HEK293 (cell line): ENCODE results near the gene JAM3.

Experiments used
- CTCF ChIA-PET: fragments of 350-600 bp; formaldehyde crosslinking; extraction: SDS; loops from one replicate; lab custom pipeline; 2021; ENCODE audit warnings: antibody characterized with exemption; lab: Yijun Ruan, JAX
- POLR2A ChIA-PET: fragments of 300-600 bp; formaldehyde crosslinking; extraction: SDS; loops from one replicate; lab custom pipeline; 2020; ENCODE audit warnings: antibody characterized with exemption, inconsistent platforms; lab: Yijun Ruan, JAX
- H3K27ac ChIP-seq: fragments of 200-500 bp; sonication (Bioruptor generic); 2 replicates; pipeline ENCODE4 v1.5.1; 2014; ENCODE audit warnings: low read depth, low read length, control low read depth, inconsistent platforms; ENCODE audit errors: extremely low read depth
- H3K36me3 ChIP-seq, 2 experiments: fragments of 200-500 bp in 1 of 2; sonication (Bioruptor generic) in 1 of 2; 1 replicate in 1 of 2; 2 replicates in 1 of 2; pipeline ENCODE4 v1.5.1; 2014 to 2017; ENCODE audit warnings: inconsistent platforms in 2 of 2, low read length in 2 of 2; ENCODE audit not compliant: control insufficient read depth in 2 of 2, insufficient read depth in 1 of 2
- H3K4me1 ChIP-seq: fragments of 200-500 bp; sonication (Bioruptor generic); 2 replicates; pipeline ENCODE4 v1.5.1; 2014; ENCODE audit warnings: mild to moderate bottlenecking, low read length, inconsistent platforms; ENCODE audit not compliant: control insufficient read depth, insufficient read depth
- H3K4me3 ChIP-seq: 2 replicates; pipeline ENCODE4 v1.5.1; 2011; ENCODE audit warnings: low read depth, mild to moderate bottlenecking, control low read depth, low read length, moderate library complexity
- H3K9me3 ChIP-seq: fragments of 200-500 bp; sonication (Bioruptor generic); 2 replicates; pipeline ENCODE4 v1.5.1; 2014; ENCODE audit warnings: low read depth, low read length, inconsistent platforms; ENCODE audit not compliant: control insufficient read depth, insufficient read depth
- CTCF ChIP-seq: fragments of 450-650 bp; formaldehyde crosslinking; IDR thresholded peaks from 2 replicates; pipeline ENCODE4 v1.5.1; 2016; ENCODE audit warnings: missing biosample characterization, missing genetic modification characterization
- GLIS2 ChIP-seq: fragments of 450-650 bp; formaldehyde crosslinking; IDR thresholded peaks from 2 replicates; pipeline ENCODE4 v1.5.1; 2016; ENCODE audit warnings: missing biosample characterization, missing genetic modification characterization
- KLF1 ChIP-seq: fragments of 450-650 bp; formaldehyde crosslinking; IDR thresholded peaks from 2 replicates; pipeline ENCODE4 v1.5.1; 2016; ENCODE audit warnings: missing biosample characterization, missing genetic modification characterization
- KLF10 ChIP-seq: fragments of 450-650 bp; IDR thresholded peaks from 2 replicates; pipeline ENCODE4 v1.5.1; 2018; ENCODE audit warnings: missing biosample characterization, mild to moderate bottlenecking, missing genetic modification characterization
- KLF9 ChIP-seq: fragments of 450-650 bp; formaldehyde crosslinking; IDR thresholded peaks from 2 replicates; pipeline ENCODE4 v1.5.1; 2016; ENCODE audit warnings: missing biosample characterization, missing genetic modification characterization, low read depth
- PRDM1 ChIP-seq: fragments of 450-650 bp; formaldehyde crosslinking; IDR thresholded peaks from 2 replicates; pipeline ENCODE4; 2016; ENCODE audit warnings: missing biosample characterization, missing genetic modification characterization
- SCRT1 ChIP-seq: fragments of 450-650 bp; formaldehyde crosslinking; IDR thresholded peaks from 2 replicates; pipeline ENCODE4 v1.5.1; 2016; ENCODE audit warnings: missing biosample characterization, missing genetic modification characterization, borderline replicate concordance
- SP2 ChIP-seq: fragments of 450-650 bp; formaldehyde crosslinking; IDR thresholded peaks from 2 replicates; pipeline ENCODE4 v1.5.1; 2016; ENCODE audit warnings: missing biosample characterization, missing genetic modification characterization
- SP3 ChIP-seq: fragments of 450-650 bp; formaldehyde crosslinking; IDR thresholded peaks from 2 replicates; pipeline ENCODE4 v1.5.1; 2016; ENCODE audit warnings: missing biosample characterization, missing genetic modification characterization
- SP7 ChIP-seq: fragments of 450-650 bp; formaldehyde crosslinking; IDR thresholded peaks from 2 replicates; pipeline ENCODE4 v1.5.1; 2016; ENCODE audit warnings: missing biosample characterization, missing genetic modification characterization
- ZBTB8A ChIP-seq: fragments of 450-650 bp; formaldehyde crosslinking; IDR thresholded peaks from 2 replicates; pipeline ENCODE4 v1.5.1; 2016; ENCODE audit warnings: missing biosample characterization, missing genetic modification characterization
- ZIC2 ChIP-seq: fragments of 450-650 bp; formaldehyde crosslinking; IDR thresholded peaks from 2 replicates; pipeline ENCODE4 v1.5.1; 2016; ENCODE audit warnings: missing biosample characterization, missing genetic modification characterization
- ZNF114 ChIP-seq: fragments of 450-650 bp; formaldehyde crosslinking; IDR thresholded peaks from 2 replicates; pipeline ENCODE4 v1.5.0; 2017; ENCODE audit warnings: missing biosample characterization, missing genetic modification characterization
- ZNF211 ChIP-seq: fragments of 450-650 bp; formaldehyde crosslinking; IDR thresholded peaks from 2 replicates; pipeline ENCODE4 v1.5.1; 2016; ENCODE audit warnings: low read depth, missing biosample characterization, missing genetic modification characterization
- ZNF274 ChIP-seq, 2 experiments: fragments of 200-500 bp in 1 of 2; fragments of 450-650 bp in 1 of 2; sonication (Bioruptor generic) in 1 of 2; formaldehyde crosslinking in 1 of 2; IDR thresholded peaks; 2 replicates each; pipeline versions ENCODE4 v1.5.1 to v1.6.1; 2014 to 2016; ENCODE audit warnings: borderline replicate concordance in 1 of 2, inconsistent platforms in 1 of 2, low read length in 1 of 2, missing biosample characterization in 1 of 2, missing genetic modification characterization in 1 of 2
- ZNF350 ChIP-seq: fragments of 450-650 bp; formaldehyde crosslinking; IDR thresholded peaks from 2 replicates; pipeline ENCODE4 v1.5.0; 2017; ENCODE audit warnings: missing biosample characterization, mild to moderate bottlenecking, missing genetic modification characterization
- ZNF560 ChIP-seq: fragments of 450-650 bp; formaldehyde crosslinking; IDR thresholded peaks from 2 replicates; pipeline ENCODE4 v1.5.1; 2017; ENCODE audit warnings: missing biosample characterization, missing genetic modification characterization, borderline replicate concordance
- ZNF610 ChIP-seq: fragments of 450-650 bp; formaldehyde crosslinking; IDR thresholded peaks from 2 replicates; pipeline ENCODE4 v1.5.1; 2016; ENCODE audit warnings: missing biosample characterization, missing genetic modification characterization, borderline replicate concordance
- ZNF629 ChIP-seq: fragments of 450-650 bp; formaldehyde crosslinking; IDR thresholded peaks from 2 replicates; pipeline ENCODE4 v1.5.1; 2017; ENCODE audit warnings: missing biosample characterization, missing genetic modification characterization
- ZNF660 ChIP-seq: fragments of 450-650 bp; IDR thresholded peaks from 2 replicates; pipeline ENCODE4 v1.5.1; 2018; ENCODE audit warnings: missing biosample characterization, mild to moderate bottlenecking, missing genetic modification characterization
- ZNF664 ChIP-seq: fragments of 450-650 bp; formaldehyde crosslinking; IDR thresholded peaks from 2 replicates; pipeline ENCODE4 v1.5.1; 2016; ENCODE audit warnings: missing biosample characterization, missing genetic modification characterization
- ZNF843 ChIP-seq: fragments of 450-650 bp; formaldehyde crosslinking; IDR thresholded peaks from 2 replicates; pipeline ENCODE4 v1.5.1; 2016; ENCODE audit warnings: missing biosample characterization, missing genetic modification characterization
- TF ChIP-seq, protein P1 (sequence below): fragments of 450-650 bp; formaldehyde crosslinking; optimal IDR thresholded peaks from 2 replicates; pipeline ENCODE3; 2016; ENCODE audit warnings: missing biosample characterization, mild to moderate bottlenecking, missing genetic modification characterization
- TF ChIP-seq, protein P2 (sequence below): fragments of 450-650 bp; formaldehyde crosslinking; conservative IDR thresholded peaks from 2 replicates; pipeline ENCODE4 v1.5.1; 2016; ENCODE audit warnings: low read depth, missing biosample characterization, missing genetic modification characterization

JAM3 gene

DNA sequence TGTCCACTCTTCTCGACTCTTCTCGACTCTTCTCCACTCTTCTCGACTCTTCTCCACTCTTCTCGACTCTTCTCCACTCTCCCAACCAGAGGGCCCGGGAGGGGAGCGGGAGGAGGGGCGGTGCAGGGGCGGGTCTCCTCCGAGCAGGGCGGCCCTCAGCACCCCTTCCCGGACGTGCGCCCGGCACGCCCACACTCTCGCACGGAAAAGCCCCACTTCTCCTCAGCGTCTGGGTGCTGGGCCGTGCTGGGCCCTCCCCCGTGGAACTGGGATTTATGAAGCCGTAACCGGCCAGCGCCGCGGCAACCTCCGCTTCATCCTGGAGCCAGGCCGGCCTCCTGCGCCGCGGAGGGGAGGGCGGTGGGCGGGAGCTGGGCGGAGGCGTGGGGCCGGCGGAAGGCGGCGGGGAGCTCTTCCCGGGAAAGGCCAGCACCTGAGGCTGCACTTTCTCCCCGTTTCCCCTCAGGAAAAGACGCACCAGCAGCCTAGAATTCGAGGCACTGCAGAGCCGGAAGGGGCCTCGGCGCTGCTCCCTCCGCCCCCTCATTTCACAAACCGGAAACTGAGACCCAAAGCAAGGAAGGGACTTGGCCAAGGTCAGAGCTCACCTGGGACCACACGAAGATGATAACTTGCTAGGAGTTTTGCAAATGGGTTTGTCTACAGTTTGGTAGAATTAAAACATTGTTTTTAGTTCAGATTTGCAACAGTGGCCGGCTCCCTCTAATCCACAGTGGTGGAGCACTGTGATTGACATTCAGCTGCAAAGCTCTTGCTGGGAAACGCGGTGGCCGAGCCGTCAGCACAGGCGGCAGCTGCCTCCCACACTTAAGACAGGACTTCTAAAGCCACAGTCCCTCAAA, 31.6 kb upstream of the JAM3 start (continued):
- TF ChIP-seq SP2 (tag by site-specific recombination) = peak; percentile 91
- no peak for TF ChIP-seq SCRT1
- TF ChIP-seq ZIC2 = peak; percentile 25; the same call in 1 of the 2 replicates
- TF ChIP-seq, protein P1, sequence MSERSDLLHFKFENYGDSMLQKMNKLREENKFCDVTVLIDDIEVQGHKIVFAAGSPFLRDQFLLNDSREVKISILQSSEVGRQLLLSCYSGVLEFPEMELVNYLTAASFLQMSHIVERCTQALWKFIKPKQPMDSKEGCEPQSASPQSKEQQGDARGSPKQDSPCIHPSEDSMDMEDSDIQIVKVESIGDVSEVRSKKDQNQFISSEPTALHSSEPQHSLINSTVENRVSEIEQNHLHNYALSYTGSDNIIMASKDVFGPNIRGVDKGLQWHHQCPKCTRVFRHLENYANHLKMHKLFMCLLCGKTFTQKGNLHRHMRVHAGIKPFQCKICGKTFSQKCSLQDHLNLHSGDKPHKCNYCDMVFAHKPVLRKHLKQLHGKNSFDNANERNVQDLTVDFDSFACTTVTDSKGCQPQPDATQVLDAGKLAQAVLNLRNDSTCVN (tag by site-specific recombination) = peak; percentile 26
- peak; percentile 94 for TF ChIP-seq SP3 (tag by site-specific recombination)
- peak; percentile 83; the same call in 1 of the 2 replicates for TF ChIP-seq GLIS2 (tag by site-specific recombination)
- TF ChIP-seq PRDM1 (tag by site-specific recombination) = peak; percentile 57
- TF ChIP-seq ZBTB8A (tag by site-specific recombination) = peak; percentile 78
- peak; percentile 42; the same call in 1 of the 2 replicates for TF ChIP-seq SP7
- TF ChIP-seq KLF1 (tag by site-specific recombination) = peak; percentile 94

GRCh38 chr11:134038897-134039470, 29.9 kb upstream of the JAM3 start:
- ChIA-PET POLR2A (interaction anchor here (0.5 to 0.6 kb wide), 2 partner anchors 16 to 108 kb away, joined by 4 to 6 read pairs; no protein-coding TSS in a partner anchor), CTCF (interaction anchor here (1.2 to 3.5 kb wide), 4 partner anchors 9 to 60 kb away, joined by 3 to 21 read pairs (median 5); no protein-coding TSS in a partner anchor)
- no peaks in the 10 kb centered on the region for H3K36me3 ChIP-seq
- TF ChIP-seq ZNF274 (IDR thresholded peaks at IDR 0.05; ENCODE audit: low read length) (no peak), ZNF274 (tag by site-specific recombination; IDR thresholded peaks at IDR 0.05; ENCODE audit: borderline replicate concordance) (no peak), ZNF560 (tag by site-specific recombination) (no peak), ZNF664 (no peak), ZNF843 (tag by site-specific recombination) (no peak), ZNF610 (tag by site-specific recombination) (no peak), ZNF114 (tag by site-specific recombination) (no peak), KLF9 (no peak)
- H3K4me3 ChIP-seq = no peak overlapping the region
- H3K27ac ChIP-seq = no peak overlapping the region
- H3K9me3 ChIP-seq = no peaks in the 10 kb centered on the region
- no peaks in the 10 kb centered on the region for H3K4me1 ChIP-seq

DNA sequence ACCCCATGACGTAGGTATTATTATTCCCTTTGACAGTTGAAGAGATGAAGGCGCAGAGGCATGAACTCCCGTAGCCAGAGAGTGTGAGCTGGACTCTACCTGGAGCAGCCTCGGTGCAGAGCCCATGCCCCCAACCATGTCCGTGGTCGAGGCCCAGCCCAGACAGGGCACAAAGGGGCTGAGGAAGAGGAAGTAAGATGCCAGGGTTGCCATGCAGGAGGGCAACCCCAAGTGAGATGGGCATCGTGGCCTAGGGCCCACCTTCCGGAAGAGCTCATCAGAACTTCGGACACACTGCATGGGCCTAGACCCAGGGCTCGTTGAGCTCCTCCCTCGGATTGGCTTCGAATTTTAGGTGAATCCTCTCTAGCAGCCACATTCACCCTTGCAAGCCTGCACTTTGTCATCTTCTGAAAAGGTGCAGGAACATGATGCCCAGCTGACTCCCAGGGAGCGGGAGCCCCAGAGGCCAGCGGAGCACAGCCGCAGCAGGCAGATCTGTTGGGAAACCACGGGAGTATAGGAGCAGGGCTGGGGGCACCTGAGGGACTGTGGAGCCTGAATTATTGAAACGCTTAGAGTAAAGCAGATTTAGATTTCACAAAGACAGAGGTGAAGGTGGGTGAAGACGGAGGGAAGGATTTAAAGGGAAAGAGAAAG, 29.0 kb upstream of the JAM3 start:
- ChIA-PET CTCF (interaction anchor here (0.7 to 3.5 kb wide), 6 partner anchors 9 to 112 kb away, joined by 3 to 21 read pairs (median 4); no protein-coding TSS in a partner anchor), POLR2A (interaction anchor here (0.6 kb wide), 1 partner anchor 107 kb away, joined by 6 read pairs; no protein-coding TSS in a partner anchor)
- Histone ChIP-seq H3K4me1 (no peaks in the 10 kb centered on the region), H3K27ac (no peak overlapping the region), H3K36me3 (no peaks in the 10 kb centered on the region), H3K9me3 (no peaks in the 10 kb centered on the region), H3K4me3 (no peak overlapping the region)
- TF ChIP-seq SP7 (no peak), KLF10 (tag by site-specific recombination) (no peak), ZNF660 (tag by site-specific recombination) (no peak), ZNF350 (no peak), ZNF629 (tag by site-specific recombination) (no peak), ZNF211 (tag by site-specific recombination) (no peak), CTCF (no peak)
- TF ChIP-seq, protein P2, sequence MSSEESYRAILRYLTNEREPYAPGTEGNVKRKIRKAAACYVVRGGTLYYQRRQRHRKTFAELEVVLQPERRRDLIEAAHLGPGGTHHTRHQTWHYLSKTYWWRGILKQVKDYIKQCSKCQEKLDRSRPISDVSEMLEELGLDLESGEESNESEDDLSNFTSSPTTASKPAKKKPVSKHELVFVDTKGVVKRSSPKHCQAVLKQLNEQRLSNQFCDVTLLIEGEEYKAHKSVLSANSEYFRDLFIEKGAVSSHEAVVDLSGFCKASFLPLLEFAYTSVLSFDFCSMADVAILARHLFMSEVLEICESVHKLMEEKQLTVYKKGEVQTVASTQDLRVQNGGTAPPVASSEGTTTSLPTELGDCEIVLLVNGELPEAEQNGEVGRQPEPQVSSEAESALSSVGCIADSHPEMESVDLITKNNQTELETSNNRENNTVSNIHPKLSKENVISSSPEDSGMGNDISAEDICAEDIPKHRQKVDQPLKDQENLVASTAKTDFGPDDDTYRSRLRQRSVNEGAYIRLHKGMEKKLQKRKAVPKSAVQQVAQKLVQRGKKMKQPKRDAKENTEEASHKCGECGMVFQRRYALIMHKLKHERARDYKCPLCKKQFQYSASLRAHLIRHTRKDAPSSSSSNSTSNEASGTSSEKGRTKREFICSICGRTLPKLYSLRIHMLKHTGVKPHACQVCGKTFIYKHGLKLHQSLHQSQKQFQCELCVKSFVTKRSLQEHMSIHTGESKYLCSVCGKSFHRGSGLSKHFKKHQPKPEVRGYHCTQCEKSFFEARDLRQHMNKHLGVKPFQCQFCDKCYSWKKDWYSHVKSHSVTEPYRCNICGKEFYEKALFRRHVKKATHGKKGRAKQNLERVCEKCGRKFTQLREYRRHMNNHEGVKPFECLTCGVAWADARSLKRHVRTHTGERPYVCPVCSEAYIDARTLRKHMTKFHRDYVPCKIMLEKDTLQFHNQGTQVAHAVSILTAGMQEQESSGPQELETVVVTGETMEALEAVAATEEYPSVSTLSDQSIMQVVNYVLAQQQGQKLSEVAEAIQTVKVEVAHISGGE (tag by site-specific recombination) = no peak
